IPS DF 4.7 (cell line): ENCODE results near the gene RSRC1.

ENCODE experiments used
- DNase-seq: peaks from one replicate; pipeline ENCODE4 v3.0.0-alpha.2; 2013; ENCODE audit warnings: low spot score; ENCODE audit errors: extremely low read depth

Gene RSRC1

DNA sequence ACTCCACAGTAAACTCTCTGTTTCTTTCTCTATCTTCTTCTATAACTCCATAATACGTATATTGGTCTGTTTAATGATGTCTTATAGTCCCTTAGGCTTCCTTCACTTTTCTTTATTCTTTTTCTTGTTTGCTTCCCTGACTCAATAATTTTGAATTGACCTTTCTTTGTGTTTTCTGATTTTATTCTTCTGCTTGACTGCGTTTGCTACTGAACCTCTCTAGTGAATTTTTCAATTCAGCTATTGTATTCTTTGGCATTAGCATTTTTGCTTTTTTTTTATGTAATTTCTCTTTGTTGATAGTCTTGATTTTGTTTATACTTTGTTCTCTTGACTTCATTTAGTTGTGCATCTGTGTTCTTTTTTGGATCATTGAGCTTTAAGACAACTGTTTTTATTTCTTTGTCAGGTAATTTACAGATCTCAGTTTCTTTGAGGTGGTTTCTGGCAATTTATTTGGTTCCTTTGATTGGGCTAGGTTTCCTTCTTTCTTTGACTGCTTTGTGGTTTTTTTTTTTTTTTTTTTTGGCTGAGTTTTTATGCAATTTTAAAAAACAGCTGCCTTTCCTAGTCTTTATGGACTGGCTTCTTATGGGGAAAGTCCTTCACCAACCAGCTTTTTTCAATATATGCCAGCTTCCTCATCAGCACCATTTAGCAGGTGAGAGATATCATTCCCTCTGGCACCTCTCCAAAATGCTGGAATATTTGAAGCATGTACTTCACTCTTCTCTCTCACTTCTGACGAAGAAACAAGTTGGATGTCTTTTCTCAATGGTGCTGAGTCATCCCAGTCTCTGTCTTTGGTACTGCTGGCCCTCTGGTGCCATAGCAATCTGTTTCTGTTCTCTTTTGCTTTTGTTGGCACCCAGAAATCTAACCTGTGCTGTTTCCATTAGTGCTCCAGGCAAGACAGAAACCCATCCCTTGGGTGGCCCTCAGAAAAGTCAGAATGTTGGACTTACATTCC is 17.6 kb downstream of the RSRC1 start:
- DNase-seq = no peak

DNA sequence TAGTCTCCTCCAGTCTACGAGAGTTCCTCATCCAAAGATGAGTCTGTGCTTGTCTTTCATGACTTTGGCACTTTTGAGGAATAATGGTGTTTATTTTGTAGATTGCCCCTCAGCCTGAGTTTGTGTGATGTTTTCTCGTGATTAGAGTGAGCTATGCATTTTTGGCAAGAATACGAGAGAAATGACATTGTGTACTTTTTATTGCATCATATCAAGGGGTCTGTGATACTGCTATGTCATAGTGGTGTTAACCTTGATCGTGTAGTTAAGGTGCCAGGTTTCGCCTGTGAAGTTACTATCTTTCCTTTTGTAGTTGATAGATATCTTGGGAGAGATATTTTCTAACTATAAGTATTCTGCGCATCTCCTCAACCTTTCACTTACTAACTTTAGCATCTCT is 18.9 kb downstream of the RSRC1 start:
- no peak for DNase-seq

- DNase-seq = no peak
Measured at GRCh38 chr3:158134363-158134762, 24.5 kb downstream of the RSRC1 start.

- no peak for DNase-seq
Measured at GRCh38 chr3:158140396-158140795, 30.5 kb downstream of the RSRC1 start.

DNA sequence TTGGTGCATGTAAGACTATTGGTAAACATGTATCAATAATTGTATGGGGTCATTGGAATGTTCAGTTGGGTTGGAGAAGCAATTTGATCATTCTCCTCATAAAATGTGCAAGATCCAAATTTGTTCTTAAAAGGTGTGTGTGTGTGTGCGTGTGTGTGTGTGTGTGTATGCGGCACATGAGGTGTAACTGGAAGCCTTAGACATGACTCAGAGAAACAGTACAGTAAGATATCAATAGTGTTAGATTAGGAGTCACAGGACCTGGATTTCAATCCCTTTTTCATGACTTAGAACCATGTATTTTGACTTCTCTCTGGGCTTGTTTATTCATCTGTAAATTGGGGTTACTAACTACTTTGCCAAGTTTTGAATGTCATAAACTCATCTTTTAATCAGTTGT is 38.3 kb downstream of the RSRC1 start:
- no peak for DNase-seq

GRCh38 chr3:158152186-158152585 is 42.3 kb downstream of the RSRC1 start:
- no peak for DNase-seq

- DNase-seq = no peak
Measured at GRCh38 chr3:158158969-158159368, 49.1 kb downstream of the RSRC1 start.

DNA sequence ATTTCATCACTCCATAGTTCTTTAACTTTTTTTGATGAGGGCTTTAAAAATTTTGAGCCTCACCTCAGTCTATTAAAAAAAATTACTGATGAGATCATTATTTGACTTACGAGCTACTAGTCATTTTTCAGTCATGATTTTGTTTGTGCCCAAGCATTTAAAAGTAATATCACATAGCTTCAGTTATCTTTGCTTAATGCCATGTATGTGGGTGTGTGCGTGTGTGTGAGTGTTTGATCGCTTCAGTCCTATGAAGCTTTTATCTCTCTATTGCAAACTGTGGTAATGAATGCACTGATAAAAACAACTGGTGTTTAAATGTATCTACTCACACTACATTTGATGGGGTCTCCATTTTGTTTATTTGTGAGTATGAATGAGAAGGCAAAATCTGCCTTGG is 49.8 kb downstream of the RSRC1 start:
- no peak for DNase-seq

DNA sequence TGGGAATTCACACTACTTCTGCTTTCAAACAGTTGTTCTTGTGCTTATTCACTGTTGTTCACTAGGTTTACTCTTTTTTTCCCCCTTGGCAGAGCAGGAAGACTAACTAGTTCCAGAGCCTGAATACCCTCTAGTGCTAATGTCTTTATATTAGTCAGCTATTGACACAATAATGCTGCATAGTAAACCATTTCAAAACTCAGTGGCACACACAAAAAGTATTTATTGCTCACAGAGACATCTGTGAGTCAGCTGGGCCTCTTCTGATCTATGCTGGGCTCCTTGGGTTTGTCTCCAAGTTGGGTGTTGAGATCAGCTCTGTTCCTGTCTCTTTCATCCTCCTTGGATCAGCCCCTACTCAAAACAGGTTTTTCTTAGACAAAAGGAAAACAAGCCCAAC is 51.1 kb downstream of the RSRC1 start:
- DNase-seq = no peak

- DNase-seq = no peak
Measured at GRCh38 chr3:158165141-158165655, 55.3 kb downstream of the RSRC1 start.

- DNase-seq = no peak
Measured at GRCh38 chr3:158165730-158166129, 55.8 kb downstream of the RSRC1 start.

DNA sequence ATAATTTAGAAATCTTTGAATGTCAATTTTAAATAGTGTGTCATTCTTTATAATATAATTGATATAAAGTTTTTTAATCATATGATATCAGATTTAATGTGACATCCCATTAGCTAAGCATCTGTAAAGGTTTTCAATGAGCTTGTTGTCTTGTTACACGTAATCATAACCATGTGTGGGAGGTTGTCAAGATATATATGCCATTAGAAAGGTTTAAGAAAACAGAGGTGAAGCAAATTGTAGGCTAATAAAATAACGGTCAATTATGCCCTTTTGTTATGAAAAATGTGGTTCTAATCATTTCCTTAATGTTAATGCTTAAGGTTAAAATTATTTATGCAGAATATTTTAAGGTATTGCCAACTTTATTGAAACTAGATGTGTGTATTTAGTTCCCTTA is 56.3 kb downstream of the RSRC1 start:
- no peak for DNase-seq

GRCh38 chr3:158167737-158168557 is 58.1 kb downstream of the RSRC1 start:
- DNase-seq = no peak

GRCh38 chr3:158169091-158169491 is 59.2 kb downstream of the RSRC1 start:
- DNase-seq = no peak

- no peak for DNase-seq
Measured at GRCh38 chr3:158181096-158181495, 71.2 kb downstream of the RSRC1 start.

DNA sequence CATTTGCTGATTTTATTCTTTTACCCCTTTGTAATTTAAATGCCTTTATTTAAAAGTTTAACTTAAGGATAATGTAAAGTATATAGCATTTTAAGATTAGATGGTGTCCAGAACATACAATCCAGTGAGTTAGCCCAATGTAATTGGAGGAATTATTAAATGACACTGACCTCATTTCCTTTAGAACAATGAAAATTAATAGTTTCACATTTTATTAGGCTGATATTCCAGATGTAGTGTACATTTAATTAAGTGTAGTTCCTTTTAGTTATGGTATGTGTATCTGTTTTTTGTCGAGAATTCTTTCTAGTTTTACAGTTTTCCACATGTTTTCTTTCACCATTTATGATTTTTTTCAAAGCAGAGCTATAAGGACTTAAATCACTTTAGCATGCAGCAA is 75.8 kb downstream of the RSRC1 start:
- no peak for DNase-seq

- no peak for DNase-seq
Measured at GRCh38 chr3:158200955-158201354, 91.1 kb downstream of the RSRC1 start.

GRCh38 chr3:158205324-158205723 is 95.4 kb downstream of the RSRC1 start:
- no peak for DNase-seq

- no peak for DNase-seq
Measured at GRCh38 chr3:158205994-158206393, 96.1 kb downstream of the RSRC1 start.

DNA sequence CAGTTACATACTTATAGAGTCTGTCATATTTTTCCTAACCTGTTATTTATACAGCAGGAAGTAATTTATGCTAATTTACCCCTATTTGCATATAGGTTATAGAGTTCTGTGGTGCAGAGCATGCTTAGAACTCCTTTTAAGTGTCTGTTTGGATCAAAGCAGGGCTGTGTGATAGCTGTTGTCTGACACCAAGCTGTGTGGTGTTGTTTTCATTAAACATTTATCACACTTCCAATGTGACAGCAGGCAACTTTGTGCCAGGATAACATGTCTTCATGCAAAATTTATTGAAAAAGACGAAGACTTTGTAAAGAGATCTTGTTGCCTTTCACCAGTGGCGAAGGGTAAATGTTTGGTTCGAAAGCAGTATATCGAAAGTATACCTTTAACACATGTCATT is 100.2 kb downstream of the RSRC1 start:
- no peak for DNase-seq

DNA sequence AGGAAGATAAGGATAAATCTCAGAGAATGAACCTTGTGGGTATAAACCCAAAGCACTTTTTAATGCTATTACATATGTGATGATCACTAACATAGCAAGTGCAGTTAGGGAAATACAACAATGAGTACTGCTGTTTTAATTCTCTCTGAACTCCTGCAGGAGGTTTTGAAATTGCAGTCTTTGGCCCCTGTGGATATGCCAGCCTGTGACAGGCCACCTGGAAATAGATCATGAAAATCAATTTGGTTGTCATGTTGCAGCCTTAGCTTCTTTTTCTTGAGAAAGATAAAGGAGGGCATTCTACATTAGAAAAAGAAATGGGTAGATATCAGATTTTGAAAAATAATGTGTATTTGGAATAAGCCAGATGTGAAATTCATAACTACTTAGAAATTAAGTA is 103.6 kb downstream of the RSRC1 start:
- DNase-seq = no peak

DNA sequence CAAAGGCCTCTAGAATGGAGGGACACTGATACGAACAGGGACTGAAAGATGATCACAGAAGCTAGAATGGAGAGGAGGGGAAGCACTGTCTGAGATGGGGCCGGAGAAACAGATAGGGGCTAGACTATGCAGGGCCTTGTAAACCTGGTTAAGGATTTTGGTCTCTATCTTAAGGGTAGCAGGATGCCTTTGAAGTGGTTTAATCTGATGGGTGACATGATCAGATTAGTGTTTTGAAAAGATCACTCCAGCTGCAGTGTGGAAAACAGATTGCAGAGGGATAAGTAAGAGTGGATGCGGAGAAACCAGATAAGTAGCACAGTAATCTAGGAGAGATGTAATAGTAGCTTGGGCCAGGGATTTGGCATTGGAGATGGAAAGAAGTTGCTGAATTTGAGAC is 108.1 kb downstream of the RSRC1 start:
- no peak for DNase-seq
